Fibroblast of upper back skin (primary cell): ENCODE data around the gene BICRAL.
"Not testable (repeated sequence)": the region's sequence is repeated elsewhere in the genome, so short reads cannot be mapped to it uniquely, and the experiment has no call there.

Source experiments
- DNase-seq: peaks from one replicate; pipeline ENCODE4 v3.0.0-alpha.2; 2013

BICRAL gene

DNA sequence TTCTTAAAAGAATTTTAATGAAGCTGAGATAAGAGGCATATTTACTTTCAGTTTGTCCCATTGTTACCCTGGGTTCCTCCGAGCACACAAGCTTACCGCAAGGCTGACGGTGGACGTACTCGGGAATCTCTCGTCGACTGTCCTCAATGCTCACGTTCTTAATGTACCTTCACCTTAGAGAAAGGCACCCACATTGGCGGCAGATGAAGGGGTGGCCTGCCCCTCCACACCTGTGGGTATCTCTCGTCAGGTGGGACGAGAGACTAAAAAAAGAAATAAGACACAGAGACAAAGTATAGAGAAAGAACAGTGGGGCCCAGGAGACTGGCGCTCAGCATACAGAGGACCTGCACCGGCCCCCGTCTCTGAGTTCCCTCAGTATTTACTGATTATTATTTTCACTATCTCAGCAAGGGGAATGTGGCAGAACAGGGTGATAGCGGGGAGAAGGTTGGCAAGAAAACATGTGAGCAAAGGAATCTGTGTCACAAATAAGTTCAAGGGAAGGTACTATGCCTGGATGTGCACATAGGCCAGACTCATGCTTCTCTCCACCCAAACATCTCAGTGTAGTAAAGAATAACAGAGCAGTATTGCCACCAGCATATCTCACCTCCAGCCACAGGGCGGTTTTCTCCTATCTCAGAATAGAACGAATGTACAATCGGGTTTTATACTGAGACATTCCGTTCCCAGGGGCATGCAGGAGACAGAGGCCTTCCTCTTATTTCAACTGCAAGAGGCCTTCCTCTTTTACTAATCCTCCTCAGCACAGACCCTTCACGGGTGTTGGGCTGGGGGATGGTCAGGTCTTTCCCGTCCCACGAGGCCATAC lies 120.8 kb downstream of the BICRAL start:
- not testable (repeated sequence) for DNase-seq

DNA sequence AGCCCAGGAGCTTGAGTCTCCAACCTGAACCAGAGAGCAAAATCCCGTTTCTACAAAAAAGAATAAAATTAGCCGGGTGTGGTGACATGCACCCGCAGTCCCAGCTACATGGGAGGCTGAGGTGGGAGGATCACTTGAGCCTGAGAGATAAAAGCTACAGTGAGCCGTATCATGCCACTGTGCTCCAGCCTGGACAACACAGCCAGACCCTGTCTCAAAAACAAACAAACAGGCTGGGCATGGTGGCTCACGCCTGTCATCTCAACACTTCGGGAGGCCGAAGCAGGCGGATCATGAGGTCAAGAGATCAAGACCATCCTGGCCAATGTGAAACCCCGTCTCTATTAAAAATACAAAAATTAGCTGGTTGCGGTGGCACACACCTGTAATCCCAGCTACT lies 122.6 kb downstream of the BICRAL start:
- DNase-seq = no peak

- no peak for DNase-seq
Observed at GRCh38 chr6:42907336-42907735, 125.5 kb downstream of the BICRAL start.

DNA sequence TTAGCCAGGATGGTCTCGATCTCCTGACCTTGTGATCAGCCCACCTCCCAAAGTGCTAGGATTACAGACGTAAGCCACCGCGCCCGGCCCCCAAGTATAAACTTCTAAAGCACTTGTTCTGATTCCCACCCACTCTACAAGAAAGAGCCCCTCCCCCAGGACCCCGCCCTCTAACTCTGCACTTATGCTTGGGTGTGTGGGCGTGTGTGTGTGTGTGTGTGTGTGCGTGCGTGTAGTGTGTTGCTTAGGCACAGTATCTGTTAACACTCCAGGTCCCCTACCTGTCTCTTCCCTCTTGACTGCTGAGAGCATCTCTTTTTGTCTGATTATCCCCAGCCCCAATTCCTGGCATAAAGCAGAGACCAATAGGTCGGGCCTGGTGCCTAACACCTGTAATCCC lies 128.0 kb downstream of the BICRAL start:
- no peak for DNase-seq

- DNase-seq = no peak
Observed at GRCh38 chr6:42911171-42912021, 129.5 kb downstream of the BICRAL start.

GRCh38 chr6:42914546-42914945 lies 132.7 kb downstream of the BICRAL start:
- no peak for DNase-seq

GRCh38 chr6:42915732-42916131 lies 133.9 kb downstream of the BICRAL start, which contains the start of gene PTCRA:
PTCRA (plus strand) TSS chr6:42916053; CDS start chr6:42916070, 17 bp downstream.
- DNase-seq = no peak

DNA sequence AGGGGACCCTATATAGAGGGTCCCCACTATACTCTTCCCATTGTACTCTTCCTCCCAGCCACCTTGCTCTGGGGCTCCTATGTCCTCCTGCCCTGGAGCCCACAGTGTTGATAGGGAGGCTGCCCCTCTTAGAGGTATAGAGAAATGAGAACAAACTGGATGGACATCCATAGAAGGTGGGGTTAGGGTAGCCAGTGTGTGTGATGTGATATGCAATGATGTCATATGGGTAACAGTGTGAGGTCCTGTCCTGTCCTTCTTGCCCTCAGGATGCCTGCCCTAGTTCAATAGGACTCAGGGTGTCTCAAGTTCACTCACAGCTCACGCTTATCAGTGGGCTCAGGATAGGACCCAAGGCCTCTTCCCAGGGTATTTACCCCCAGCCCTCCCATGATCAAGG lies 134.4 kb downstream of the BICRAL start:
- no peak for DNase-seq
